Gastroesophageal sphincter (tissue), 4 donors: ENCODE data around the gene DOK7. TPM values are rescaled to one million over a fixed set of nuclear protein-coding genes. Genes with fewer than 3 reads are reported as not detected.
"Not testable (repeated sequence)": the region's sequence is repeated elsewhere in the genome, so short reads cannot be mapped to it uniquely, and the experiment has no call there.

Experiments
- ATAC-seq: fragments of 150-250 bp; one replicate; pipeline ENCODE4 v1.9.1; 2016; ENCODE audit warnings: mild to moderate bottlenecking, moderate library complexity
- H3K27ac ChIP-seq, 4 donors: fragments of 200-600 bp; sonication (generic) in 3 of 4; 1 replicate in 3 of 4; 2 replicates in 1 of 4; pipeline ENCODE4 v1.5.1; 2016 to 2019
- H3K27me3 ChIP-seq: fragments of 200-600 bp; sonication (generic); one replicate; pipeline ENCODE4 v1.5.1; 2019
- H3K36me3 ChIP-seq, 2 donors: fragments of 200-600 bp; sonication (generic); one replicate each; pipeline ENCODE4 v1.5.1; 2019; ENCODE audit warnings: control low read depth in 1 of 2
- H3K4me1 ChIP-seq, 3 donors: fragments of 200-600 bp; sonication (generic); 1 replicate in 2 of 3; 2 replicates in 1 of 3; pipeline ENCODE4 v1.5.1; 2016 to 2019; ENCODE audit warnings: control low read depth in 2 of 3
- H3K4me3 ChIP-seq, 2 donors: fragments of 200-600 bp; sonication (generic); one replicate each; pipeline ENCODE4 v1.5.1; 2019; ENCODE audit warnings: mild to moderate bottlenecking in 1 of 2, moderate library complexity in 1 of 2
- H3K9me3 ChIP-seq, 3 donors: fragments of 200-600 bp; sonication (generic); one replicate each; pipeline ENCODE4 v1.5.1; 2017 to 2019; ENCODE audit warnings: control low read depth in 2 of 3
- EP300 ChIP-seq: sonication (generic); formaldehyde crosslinking; IDR thresholded peaks from one replicate; pipeline ENCODE4 v1.6.1; 2017; ENCODE audit warnings: antibody characterized with exemption, mild to moderate bottlenecking
- POLR2A ChIP-seq, 2 donors: fragments of 450-650 bp; IDR thresholded peaks; one replicate each; pipeline ENCODE4 v1.6.1; 2017; ENCODE audit warnings: antibody characterized with exemption in 2 of 2, mild to moderate bottlenecking in 2 of 2, moderate library complexity in 1 of 2
- POLR2AphosphoS5 ChIP-seq: sonication (generic); formaldehyde crosslinking; IDR thresholded peaks from one replicate; pipeline ENCODE4 v1.6.1; 2017; ENCODE audit warnings: antibody characterized with exemption
- WGBS, 2 donors: methylation state at CpG; one replicate each; pipeline ENCODE4 v1.1.5; 2018; ENCODE audit warnings: low coverage in 1 of 2; 5-methylcytosine and 5-hydroxymethylcytosine counted together
- total RNA-seq, 4 donors: library from RNA; depleted of rRNA; stranded (reverse); fragments of >200 nt; gene quantifications; one replicate each; pipeline ENCODE4 v1.1.0, GENCODE V29; 2016
- TF ChIP-seq, protein P1 (sequence below), 4 experiments: fragments of 200-600 bp in 2 of 4; fragments of 450-650 bp in 2 of 4; sonication (generic) in 1 of 4; IDR thresholded peaks; one replicate each; pipeline ENCODE4 v1.5.1; 2017 to 2019; ENCODE audit warnings: antibody characterized with exemption in 4 of 4, mild to moderate bottlenecking in 2 of 4, moderate library complexity in 2 of 4

DOK7 gene
- total RNA-seq, 4 donors from 2014 or later: 0.32 to 5.3 (median 2.8) TPM

- no peak for ATAC-seq
- H3K4me3 ChIP-seq: no peak overlapping the region
- TF ChIP-seq POLR2A (IDR thresholded peaks at IDR 0.05): no peak
- TF ChIP-seq, protein P1, sequence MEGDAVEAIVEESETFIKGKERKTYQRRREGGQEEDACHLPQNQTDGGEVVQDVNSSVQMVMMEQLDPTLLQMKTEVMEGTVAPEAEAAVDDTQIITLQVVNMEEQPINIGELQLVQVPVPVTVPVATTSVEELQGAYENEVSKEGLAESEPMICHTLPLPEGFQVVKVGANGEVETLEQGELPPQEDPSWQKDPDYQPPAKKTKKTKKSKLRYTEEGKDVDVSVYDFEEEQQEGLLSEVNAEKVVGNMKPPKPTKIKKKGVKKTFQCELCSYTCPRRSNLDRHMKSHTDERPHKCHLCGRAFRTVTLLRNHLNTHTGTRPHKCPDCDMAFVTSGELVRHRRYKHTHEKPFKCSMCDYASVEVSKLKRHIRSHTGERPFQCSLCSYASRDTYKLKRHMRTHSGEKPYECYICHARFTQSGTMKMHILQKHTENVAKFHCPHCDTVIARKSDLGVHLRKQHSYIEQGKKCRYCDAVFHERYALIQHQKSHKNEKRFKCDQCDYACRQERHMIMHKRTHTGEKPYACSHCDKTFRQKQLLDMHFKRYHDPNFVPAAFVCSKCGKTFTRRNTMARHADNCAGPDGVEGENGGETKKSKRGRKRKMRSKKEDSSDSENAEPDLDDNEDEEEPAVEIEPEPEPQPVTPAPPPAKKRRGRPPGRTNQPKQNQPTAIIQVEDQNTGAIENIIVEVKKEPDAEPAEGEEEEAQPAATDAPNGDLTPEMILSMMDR (IDR thresholded peaks at IDR 0.05): no peak
- no peak for TF ChIP-seq EP300
- no peak for TF ChIP-seq POLR2AphosphoS5
- H3K27ac ChIP-seq: no peak overlapping the region
- H3K9me3 ChIP-seq: peaks cover 0 to 7% (median 0%) of the 10 kb centered on the region in 3 donors
- no peaks in the 10 kb centered on the region for H3K36me3 ChIP-seq
- no peaks in the 10 kb centered on the region for H3K27me3 ChIP-seq
- 89% methylated on average over 3 of the region's 35 CpGs; no CpG with 5 or more reads in 1 of the 2 donors for WGBS, 2 donors
- peaks cover 0 to 13% (median 3%) of the 10 kb centered on the region in 3 donors for H3K4me1 ChIP-seq
These were observed 13.3 kb upstream of the DOK7 start for GRCh38 chr4:3449574-3450534.

DNA sequence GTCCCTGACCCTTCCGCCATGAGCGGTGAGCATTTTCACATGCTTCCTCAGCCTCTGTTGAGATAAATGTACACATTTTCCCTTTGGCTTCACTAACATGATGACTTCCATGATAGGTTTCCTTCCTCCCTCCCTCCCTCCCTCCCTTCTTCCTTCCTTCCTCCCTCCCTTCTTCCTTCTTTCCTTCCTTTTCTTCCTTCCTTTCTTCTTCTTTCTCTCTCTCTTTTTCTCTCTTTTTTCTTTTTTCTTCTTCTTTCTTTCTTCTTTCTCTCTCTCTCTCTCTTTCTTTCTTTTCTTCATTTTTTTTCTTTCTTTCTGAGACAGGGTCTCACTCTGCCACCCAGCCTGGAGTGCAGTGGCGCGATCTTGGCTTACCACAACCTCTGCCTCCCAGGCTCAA is 12.5 kb upstream of the DOK7 start:
- no peak for TF ChIP-seq POLR2AphosphoS5
- TF ChIP-seq, protein P1 (IDR thresholded peaks at IDR 0.05): no peak
- no peak for TF ChIP-seq EP300
- TF ChIP-seq POLR2A (IDR thresholded peaks at IDR 0.05): no peak
- no peak for ATAC-seq
- Histone ChIP-seq H3K9me3 (peaks cover 0 to 15% (median 0%) of the 10 kb centered on the region in 3 donors), H3K27ac (no peak overlapping the region), H3K36me3 (no peaks in the 10 kb centered on the region), H3K27me3 (no peaks in the 10 kb centered on the region), H3K4me3 (no peak overlapping the region), H3K4me1 (peaks cover 0 to 13% (median 3%) of the 10 kb centered on the region in 3 donors)
- WGBS, 2 donors: 95 to 100% methylated on average over 2 to 4 of the region's 4 CpGs

DNA sequence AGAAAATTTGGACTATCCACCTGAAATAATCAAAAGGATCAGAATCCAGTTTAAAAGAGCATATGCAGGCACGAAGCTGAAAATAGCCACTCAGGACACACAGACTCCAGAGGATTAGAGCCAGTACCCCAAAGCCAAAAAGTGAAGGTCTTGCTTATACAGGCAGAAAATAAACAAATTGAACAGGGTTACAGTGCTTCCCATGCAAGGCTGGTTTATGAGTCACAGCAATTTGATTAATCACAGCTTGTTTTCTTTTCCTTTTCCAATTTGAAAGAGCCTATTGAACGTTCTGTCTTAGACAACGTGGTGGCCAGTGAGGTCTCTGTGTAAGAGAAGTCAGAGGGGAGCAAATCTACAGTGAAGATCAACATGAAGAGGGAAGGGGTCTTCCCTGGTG is 11.2 kb upstream of the DOK7 start:
- no peak overlapping the region for H3K4me3 ChIP-seq
- no peaks in the 10 kb centered on the region for H3K27me3 ChIP-seq
- peaks cover 0 to 13% (median 3%) of the 10 kb centered on the region in 3 donors for H3K4me1 ChIP-seq
- H3K9me3 ChIP-seq: peaks cover 0 to 27% (median 0%) of the 10 kb centered on the region in 3 donors
- TF ChIP-seq POLR2AphosphoS5 (peak; percentile 12), POLR2A (IDR thresholded peaks at IDR 0.05) (no peak), EP300 (no peak)
- TF ChIP-seq, protein P1 (IDR thresholded peaks at IDR 0.05): no peak
- ATAC-seq: peak; percentile 54
- H3K36me3 ChIP-seq: no peaks in the 10 kb centered on the region
- WGBS, 2 donors: 0 to 28% methylated on average over 3 of the region's 3 CpGs
- H3K27ac ChIP-seq: no peak overlapping the region

DNA sequence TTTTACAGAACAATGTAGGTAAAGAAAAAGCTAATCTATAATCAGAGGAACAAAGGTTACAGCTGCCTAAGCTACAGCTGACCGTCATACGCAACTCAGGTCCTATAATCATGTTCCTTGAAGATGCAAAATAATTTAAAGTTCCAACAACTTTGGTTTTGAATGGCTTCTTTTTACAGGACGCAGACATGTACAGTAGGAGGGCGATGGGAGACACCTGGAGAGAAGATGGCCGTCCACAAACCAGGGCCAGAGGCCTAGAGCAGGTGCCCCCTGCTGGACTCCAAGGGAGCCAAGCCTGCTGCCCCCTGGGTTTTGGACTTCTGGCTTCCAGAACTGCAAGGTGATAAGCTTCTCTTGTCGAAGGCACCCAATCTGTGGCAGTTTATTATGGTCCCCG is 10.7 kb upstream of the DOK7 start:
- TF ChIP-seq EP300: no peak
- TF ChIP-seq, protein P1 (IDR thresholded peaks at IDR 0.05): peak in 1 of 4 experiments; percentile 11
- TF ChIP-seq POLR2A (IDR thresholded peaks at IDR 0.05): no peak
- ATAC-seq: no peak
- H3K27ac ChIP-seq: no peak overlapping the region

DNA sequence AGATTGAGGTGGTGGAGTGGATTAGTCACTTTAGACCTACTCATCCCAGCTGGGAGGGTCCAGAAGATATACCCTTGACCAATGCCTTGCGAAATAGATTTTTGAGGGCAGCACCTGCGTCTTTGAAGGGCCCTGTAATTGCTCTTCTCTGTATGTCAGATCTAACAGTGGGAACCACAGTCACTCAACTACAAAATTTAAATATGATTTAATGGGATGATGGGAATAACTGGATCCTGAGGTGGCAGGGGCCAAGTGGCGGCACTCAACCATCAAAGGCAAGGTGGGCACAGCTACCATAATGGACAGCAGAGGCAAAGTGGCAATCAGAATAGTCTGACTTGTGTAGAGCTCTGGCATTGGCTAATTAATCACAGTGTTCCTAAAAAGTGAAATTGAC is 7.5 kb upstream of the DOK7 start:
- H3K36me3 ChIP-seq, H3K4me3 ChIP-seq, H3K27ac ChIP-seq, ATAC-seq, H3K27me3 ChIP-seq: not testable (repeated sequence)
- Histone ChIP-seq H3K4me1 (peaks cover 0 to 13% (median 3%) of the 10 kb centered on the region in 3 donors), H3K9me3 (peaks cover 0 to 27% (median 0%) of the 10 kb centered on the region in 3 donors)
- 80 to 92% methylated on average over 1 to 2 of the region's 3 CpGs for WGBS, 2 donors

More for the DNA sequence above, 10.7 kb upstream of the DOK7 start:
- H3K4me3 ChIP-seq: no peak overlapping the region
- no peaks in the 10 kb centered on the region for H3K36me3 ChIP-seq
- peaks cover 0 to 27% (median 0%) of the 10 kb centered on the region in 3 donors for H3K9me3 ChIP-seq
- no peaks in the 10 kb centered on the region for H3K27me3 ChIP-seq
- peaks cover 0 to 13% (median 3%) of the 10 kb centered on the region in 3 donors for H3K4me1 ChIP-seq
- WGBS, 2 donors: 75 to 85% methylated on average over 2 to 5 of the region's 7 CpGs
